GM23248 (cell line): ENCODE results near the gene RAF1.

Experiments used
- EZH2 ChIP-seq: fragments of 200-600 bp; sonication (generic); IDR thresholded peaks from 2 replicates; pipeline ENCODE4 v1.6.1; 2018; ENCODE audit warnings: antibody characterized with exemption, mild to moderate bottlenecking; ENCODE audit not compliant: insufficient read depth, poor library complexity, severe bottlenecking
- EZH2phosphoT487 ChIP-seq: fragments of 200-600 bp; sonication (generic); IDR thresholded peaks from 2 replicates; pipeline ENCODE4 v1.6.1; 2018; ENCODE audit warnings: antibody characterized with exemption, moderate library complexity, mild to moderate bottlenecking, low read depth; ENCODE audit not compliant: insufficient read depth

DNA sequence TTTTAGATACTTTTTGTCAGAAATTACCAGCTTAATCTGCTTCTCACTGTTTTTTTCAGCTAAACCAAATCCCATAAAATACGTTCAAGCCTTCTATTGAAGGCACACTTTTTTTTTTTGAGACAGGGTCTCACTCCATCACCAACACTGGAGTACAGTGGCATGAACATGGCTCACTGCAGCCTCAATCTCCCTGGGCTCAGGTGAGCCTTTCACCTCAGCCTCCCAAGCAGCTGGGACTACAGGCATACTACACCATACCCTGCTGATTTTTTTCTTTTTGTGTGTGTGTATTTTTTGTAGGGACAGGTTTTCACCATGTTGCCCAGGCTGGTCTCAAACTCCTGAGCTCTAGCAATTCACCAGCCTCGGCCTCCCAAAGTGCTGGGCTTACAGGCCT lies 3.7 kb downstream of the RAF1 start:
- TF ChIP-seq EZH2phosphoT487: no peak
- TF ChIP-seq EZH2: no peak
